ENCODE results near the gene DIRAS2.

The DIRAS2 gene, protein sequence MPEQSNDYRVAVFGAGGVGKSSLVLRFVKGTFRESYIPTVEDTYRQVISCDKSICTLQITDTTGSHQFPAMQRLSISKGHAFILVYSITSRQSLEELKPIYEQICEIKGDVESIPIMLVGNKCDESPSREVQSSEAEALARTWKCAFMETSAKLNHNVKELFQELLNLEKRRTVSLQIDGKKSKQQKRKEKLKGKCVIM

DNA sequence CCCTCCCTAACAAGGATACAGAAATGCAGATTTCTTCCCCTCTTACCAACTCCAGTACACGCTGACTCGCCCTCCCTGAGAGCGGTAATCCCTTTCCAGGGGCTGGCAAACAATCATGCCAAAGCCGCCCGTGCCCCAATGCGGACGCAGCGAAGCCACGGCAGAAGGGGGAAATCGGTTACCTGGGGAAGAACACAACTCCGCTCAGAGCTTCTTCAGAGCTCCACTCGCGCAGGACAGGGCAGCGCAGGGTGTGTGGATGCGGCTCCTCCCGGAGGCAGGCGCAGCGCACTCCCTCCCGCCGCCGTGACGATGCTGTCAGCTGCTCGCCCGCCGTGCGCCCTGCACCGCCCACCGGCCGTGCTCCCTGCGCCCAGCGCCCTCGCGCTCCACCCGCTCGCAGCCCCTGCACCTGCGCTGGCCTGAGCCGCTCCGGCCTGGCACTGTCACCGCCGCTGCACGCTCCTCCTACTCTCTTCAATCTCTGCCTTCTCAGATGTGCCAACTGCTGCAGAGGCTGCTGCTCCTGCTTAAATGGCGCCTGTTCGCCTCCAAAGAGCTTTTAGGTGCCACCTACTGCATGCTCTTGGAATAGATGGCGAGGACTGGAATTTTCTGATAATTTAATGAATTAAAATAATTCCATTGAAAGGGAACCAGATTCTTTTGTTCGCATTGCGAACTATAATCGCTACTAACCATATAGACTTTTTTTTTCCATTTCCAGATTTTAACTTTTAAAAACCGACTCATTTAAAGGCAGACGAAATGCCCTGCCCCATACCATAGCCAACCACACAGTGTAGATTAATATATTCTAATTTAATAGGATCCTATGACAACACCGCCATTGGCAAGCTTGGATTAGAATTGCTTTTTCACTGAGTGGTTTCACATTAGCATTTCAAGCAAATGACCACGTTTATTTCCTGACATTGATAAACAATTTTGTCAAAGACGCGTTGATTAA, at the start of gene DIRAS2:
Gene DIRAS2 (minus strand): TSS at position 255 of the 970 bp plus-strand sequence. CDS start 28,997 bp downstream, outside the sequence.
- TF ChIP-seq, protein P1, sequence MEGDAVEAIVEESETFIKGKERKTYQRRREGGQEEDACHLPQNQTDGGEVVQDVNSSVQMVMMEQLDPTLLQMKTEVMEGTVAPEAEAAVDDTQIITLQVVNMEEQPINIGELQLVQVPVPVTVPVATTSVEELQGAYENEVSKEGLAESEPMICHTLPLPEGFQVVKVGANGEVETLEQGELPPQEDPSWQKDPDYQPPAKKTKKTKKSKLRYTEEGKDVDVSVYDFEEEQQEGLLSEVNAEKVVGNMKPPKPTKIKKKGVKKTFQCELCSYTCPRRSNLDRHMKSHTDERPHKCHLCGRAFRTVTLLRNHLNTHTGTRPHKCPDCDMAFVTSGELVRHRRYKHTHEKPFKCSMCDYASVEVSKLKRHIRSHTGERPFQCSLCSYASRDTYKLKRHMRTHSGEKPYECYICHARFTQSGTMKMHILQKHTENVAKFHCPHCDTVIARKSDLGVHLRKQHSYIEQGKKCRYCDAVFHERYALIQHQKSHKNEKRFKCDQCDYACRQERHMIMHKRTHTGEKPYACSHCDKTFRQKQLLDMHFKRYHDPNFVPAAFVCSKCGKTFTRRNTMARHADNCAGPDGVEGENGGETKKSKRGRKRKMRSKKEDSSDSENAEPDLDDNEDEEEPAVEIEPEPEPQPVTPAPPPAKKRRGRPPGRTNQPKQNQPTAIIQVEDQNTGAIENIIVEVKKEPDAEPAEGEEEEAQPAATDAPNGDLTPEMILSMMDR (IDR thresholded peaks at IDR 0.05; ENCODE audit: borderline replicate concordance, insufficient read depth, low read depth, low read length), result 0 out of 2 replicates have a peak, but pooled peaks have one; percentile 2
- no peak within 1 kb of the TSS for H3K4me3 ChIP-seq (ENCODE audit: low read depth, low read length)

DNA sequence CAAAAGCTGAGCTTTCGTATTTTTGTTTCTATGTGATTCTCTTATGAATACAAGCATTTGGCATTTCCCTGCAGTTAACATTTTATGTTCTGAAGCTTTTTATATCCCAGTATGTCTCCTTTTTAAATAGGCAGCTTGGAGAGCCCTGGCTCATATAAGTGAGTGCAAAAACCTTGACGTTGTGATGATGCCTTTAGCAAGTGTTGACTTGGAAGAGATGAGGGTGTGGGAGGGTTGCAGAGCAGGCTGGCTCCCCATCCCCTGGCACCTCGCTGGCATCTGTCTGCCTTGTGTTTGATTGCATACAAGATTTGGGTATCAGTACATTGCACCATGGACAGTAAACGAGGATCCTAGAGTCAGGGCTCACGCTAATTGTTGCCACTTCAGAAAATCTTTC, 42.1 kb upstream of the DIRAS2 start:
- H3K4me3 ChIP-seq (ENCODE audit: low read depth, low read length), result no peak overlapping the region
- TF ChIP-seq, protein P1 (IDR thresholded peaks at IDR 0.05; ENCODE audit: borderline replicate concordance, insufficient read depth, low read depth, low read length), result no peak

DNA sequence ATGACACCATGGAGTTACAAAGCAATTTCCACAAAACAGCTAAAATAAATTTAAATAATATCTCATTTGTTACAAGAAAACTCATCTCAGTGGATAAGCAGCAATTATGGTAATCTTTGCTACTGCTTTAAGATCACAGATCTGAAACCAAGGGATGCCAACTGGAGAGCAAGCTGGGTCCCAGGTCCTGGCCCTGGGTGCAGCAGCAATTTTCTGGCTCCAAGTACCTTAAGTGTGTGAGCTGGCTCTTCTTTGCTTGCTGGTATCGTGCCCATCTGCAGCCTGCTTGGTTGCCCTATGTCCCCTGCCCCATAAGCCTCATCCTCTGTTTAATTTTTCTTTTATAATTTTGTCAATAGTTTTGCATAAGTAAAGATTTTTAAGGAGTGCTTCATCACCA, 41.5 kb upstream of the DIRAS2 start:
- TF ChIP-seq, protein P1 (IDR thresholded peaks at IDR 0.05; ENCODE audit: borderline replicate concordance, insufficient read depth, low read depth, low read length), result no peak
- H3K4me3 ChIP-seq (ENCODE audit: low read depth, low read length), result no peak overlapping the region

DNA sequence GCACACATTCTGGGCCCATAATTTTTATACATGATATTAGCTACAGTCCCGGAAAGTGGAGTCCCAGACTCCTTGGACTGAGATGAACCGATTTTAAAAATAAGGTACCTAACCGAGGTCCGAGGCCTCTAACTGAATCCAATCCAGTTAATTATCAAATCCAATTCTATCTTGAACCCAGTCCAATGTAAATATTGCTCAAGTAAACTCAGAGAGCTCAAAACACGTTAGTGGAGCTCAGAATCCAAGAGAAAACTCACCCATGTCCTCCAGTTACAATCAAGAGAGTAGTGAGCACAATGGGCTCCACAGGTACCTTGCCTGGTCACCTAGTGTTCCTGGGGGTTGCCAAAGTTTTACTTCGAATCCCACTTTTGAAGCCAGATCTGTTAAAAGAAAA, 37.9 kb upstream of the DIRAS2 start:
- no peak overlapping the region for H3K4me3 ChIP-seq (ENCODE audit: low read depth, low read length)
- TF ChIP-seq, protein P1 (IDR thresholded peaks at IDR 0.05; ENCODE audit: borderline replicate concordance, insufficient read depth, low read depth, low read length), result no peak

DNA sequence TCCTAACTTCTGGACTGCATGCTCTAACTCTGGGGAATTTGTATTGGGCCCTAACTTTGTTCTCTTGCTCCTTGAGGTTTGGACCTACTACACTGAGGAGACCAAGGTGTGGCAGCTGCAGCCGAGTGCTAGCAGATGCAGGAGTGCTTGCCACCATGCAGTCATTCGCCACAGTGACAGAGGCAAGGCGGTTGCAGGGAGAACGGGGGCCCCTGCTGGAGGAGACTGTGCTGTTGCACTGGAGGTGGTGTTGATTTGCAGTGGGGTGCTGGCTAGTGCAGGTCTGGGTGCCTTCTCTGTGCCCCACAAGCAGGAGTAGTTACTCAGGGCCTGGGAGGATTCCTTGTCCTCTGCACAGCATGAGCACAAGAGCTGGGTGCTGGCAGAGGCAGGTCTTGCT, 22.4 kb upstream of the DIRAS2 start:
- H3K4me3 ChIP-seq (ENCODE audit: low read depth, low read length), result no peak overlapping the region
- TF ChIP-seq, protein P1 (IDR thresholded peaks at IDR 0.05; ENCODE audit: borderline replicate concordance, insufficient read depth, low read depth, low read length), result peak; percentile 14; the same call in 1 of the 2 replicates

DNA sequence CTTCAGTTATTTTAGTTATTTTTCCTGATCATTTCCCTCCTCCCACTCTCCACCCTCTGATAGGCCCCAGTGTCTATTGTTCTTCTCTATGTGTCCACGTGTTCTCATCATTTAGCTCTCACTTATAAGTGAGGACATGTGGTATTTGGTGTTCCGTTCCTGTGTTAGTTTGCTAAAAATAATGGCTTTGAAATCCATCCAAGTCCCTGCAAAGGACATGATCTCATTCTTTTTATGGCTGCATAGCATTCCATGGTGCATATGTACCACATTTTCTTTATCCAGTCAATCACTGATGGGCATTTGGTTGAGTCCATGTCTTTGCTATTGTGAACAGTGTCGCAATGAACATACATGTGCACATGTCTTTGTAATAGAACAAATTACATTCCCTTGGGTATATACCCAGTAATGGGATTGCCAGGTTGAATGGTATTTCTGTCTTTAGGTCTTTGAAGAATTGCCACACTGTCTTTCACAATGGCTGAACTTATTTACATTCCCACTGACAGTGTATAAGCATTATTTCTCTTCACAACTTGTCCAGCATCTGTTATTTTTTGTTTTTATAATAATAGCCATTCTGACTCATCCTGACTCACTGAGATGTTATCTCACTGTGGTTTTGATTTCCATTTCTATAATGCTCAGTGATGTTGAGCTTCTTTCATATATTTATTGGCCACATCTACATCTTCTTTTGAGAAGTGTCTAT, 17.2 kb upstream of the DIRAS2 start:
- no peak overlapping the region for H3K4me3 ChIP-seq (ENCODE audit: low read depth, low read length)
- TF ChIP-seq, protein P1 (IDR thresholded peaks at IDR 0.05; ENCODE audit: borderline replicate concordance, insufficient read depth, low read depth, low read length), result no peak

Data from GM12875 (cell line).